Fibroblast of the aortic adventitia (primary cell): Measurements from ENCODE around the gene ADTRP. TPM values are rescaled to one million over a fixed set of nuclear protein-coding genes. Genes with fewer than 3 reads are reported as not detected.

Source experiments
- DNase-seq: peaks from one replicate; pipeline ENCODE4 v3.0.0-alpha.2; 2010; ENCODE audit warnings: low read depth
- H3K4me3 ChIP-seq: 2 replicates; pipeline ENCODE4 v1.5.1; 2011; ENCODE audit warnings: low read depth, mild to moderate bottlenecking, control low read depth, low read length, moderate library complexity
- CTCF ChIP-seq: IDR thresholded peaks from 2 replicates; pipeline ENCODE4 v1.5.1; 2011; ENCODE audit warnings: mild to moderate bottlenecking, low read length, control low read depth, inconsistent platforms; ENCODE audit not compliant: insufficient read depth
- total RNA-seq: library from RNA; depleted of rRNA; stranded (reverse); fragments of >200 nt; gene quantifications from 2 replicates; pipeline ENCODE4 v1.2.3, GENCODE V29; 2012; ENCODE audit warnings: low replicate concordance

Gene ADTRP
- total RNA-seq, 1 donor = 10.9 TPM

DNA sequence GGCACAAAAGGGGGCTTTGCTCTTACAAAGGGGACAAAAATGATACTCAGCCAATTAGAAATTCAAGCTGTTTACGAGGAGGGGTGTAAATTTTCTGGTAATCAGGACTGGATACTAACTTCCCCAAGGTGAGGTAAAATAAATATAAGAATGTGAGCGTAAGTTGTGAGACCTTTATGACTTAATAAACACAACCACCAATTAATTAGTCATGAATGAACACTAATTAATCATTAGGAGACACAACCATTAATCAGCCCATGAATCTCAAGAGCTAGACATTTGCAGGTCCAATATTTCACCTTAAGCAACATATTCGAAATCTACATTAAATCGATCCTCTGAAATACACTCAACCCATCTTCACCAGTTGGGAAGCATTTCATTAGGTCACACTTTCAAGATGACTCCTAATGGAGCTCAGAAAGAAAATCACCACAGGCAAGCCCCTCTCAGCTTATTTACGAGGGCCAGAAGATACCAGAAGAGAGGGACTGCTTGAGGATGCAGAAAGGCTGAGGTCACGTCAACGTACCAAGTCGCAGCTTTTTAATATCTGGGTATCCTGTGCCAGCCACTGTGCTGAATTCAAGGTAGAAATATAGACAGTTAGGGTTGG, 2.7 kb downstream of the ADTRP start:
- H3K4me3 ChIP-seq = no peak overlapping the region
- TF ChIP-seq CTCF = no peak
- DNase-seq = no peak

DNA sequence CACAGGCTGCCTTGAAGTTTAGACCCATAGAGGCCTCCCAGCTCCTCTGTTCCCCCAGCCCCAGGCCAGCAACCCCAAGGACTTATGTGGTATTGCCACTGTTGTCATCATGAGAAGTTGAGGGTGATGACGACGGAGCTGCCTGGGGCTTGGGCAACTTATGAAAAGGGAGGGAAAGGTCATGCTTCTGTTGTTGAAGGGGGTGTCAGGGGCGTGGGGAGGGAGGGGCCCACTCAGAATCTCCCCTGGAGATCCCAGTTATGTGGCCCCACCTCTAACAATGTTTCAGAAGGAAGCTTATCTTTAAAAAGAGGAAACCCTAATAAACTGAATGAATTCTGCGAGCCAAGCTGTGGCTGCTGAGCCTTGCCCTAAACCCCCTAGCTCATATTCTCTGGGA, 4.2 kb downstream of the ADTRP start:
- no peak overlapping the region for H3K4me3 ChIP-seq
- TF ChIP-seq CTCF = no peak
- no peak for DNase-seq

DNA sequence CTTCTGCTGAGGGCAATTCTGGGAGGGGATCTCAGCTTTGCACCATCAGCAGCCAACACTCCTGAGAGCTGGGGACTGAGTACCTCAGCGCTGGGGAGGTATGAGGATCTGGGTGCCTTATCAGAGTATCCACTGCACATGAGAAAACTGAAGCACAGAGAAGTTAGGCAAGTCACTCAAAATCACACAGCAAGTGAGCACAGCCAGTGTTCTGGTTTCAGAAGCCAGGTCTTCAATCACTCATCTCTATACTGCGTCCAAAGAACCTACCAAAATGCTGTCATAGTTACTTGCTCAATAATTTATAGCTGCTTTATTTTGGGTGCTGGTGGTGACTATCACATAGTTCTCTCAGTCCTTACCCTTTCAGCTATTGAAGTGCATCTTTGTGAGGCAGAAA, 5.0 kb downstream of the ADTRP start:
- H3K4me3 ChIP-seq = no peak overlapping the region
- no peak for DNase-seq
- no peak for TF ChIP-seq CTCF

- TF ChIP-seq CTCF = no peak
- no peak overlapping the region for H3K4me3 ChIP-seq
- no peak for DNase-seq
Measured at GRCh38 chr6:11773013-11773412, 5.6 kb downstream of the ADTRP start.

- TF ChIP-seq CTCF = no peak
- DNase-seq = peak; percentile 96
- no peak overlapping the region for H3K4me3 ChIP-seq
Measured at GRCh38 chr6:11772109-11772825, 6.3 kb downstream of the ADTRP start.

- DNase-seq = peak; percentile 52
- TF ChIP-seq CTCF = no peak
- no peak overlapping the region for H3K4me3 ChIP-seq
Measured at GRCh38 chr6:11771473-11772048, 7.0 kb downstream of the ADTRP start.
